SK-N-SH treated with all-trans-retinoic acid at 6 μM for 48 hours (cell line): ENCODE data around the gene ACTR5.

Experiments used
- ATAC-seq: fragments of 200-7000 bp; cut with Tn5 transposase; 3 replicates; pipeline ENCODE4 v1.9.1; 2020; ENCODE audit warnings: mild to moderate bottlenecking, moderate library complexity
- ARNTL ChIP-seq: fragments of 450-650 bp; formaldehyde crosslinking; IDR thresholded peaks from 2 replicates; pipeline ENCODE4 v1.5.0; 2020; ENCODE audit warnings: low read depth, mild to moderate bottlenecking, moderate library complexity, borderline replicate concordance
- BACH2 ChIP-seq: fragments of 250-450 bp; sonication (Bioruptor Pico); IDR thresholded peaks from 2 replicates; pipeline ENCODE4 v1.9.0; 2021; ENCODE audit warnings: mild to moderate bottlenecking, borderline replicate concordance
- CSDC2 ChIP-seq: fragments of 250-450 bp; sonication (Bioruptor Pico); IDR thresholded peaks from 2 replicates; pipeline ENCODE4 v1.5.0; 2020; ENCODE audit warnings: mild to moderate bottlenecking, moderate library complexity
- ESRRG ChIP-seq: fragments of 250-450 bp; sonication (Bioruptor Pico); IDR thresholded peaks from 2 replicates; pipeline ENCODE4 v1.6.1; 2021; ENCODE audit warnings: mild to moderate bottlenecking
- GLIS3 ChIP-seq: fragments of 250-450 bp; sonication (Bioruptor Pico); IDR thresholded peaks from 2 replicates; pipeline ENCODE4 v1.5.0; 2020; ENCODE audit warnings: mild to moderate bottlenecking, moderate library complexity
- ISL1 ChIP-seq: fragments of 250-450 bp; sonication (Bioruptor Pico); IDR thresholded peaks from 2 replicates; pipeline ENCODE4 v2.1.2; 2022; ENCODE audit warnings: mild to moderate bottlenecking, moderate library complexity
- PPARA ChIP-seq: fragments of 250-450 bp; sonication (Bioruptor Pico); IDR thresholded peaks from 2 replicates; pipeline ENCODE4 v1.5.0; 2020; ENCODE audit warnings: mild to moderate bottlenecking, borderline replicate concordance
- TCF4 ChIP-seq: fragments of 250-450 bp; sonication (Bioruptor Pico); IDR thresholded peaks from 2 replicates; pipeline ENCODE4 v1.8.0; 2021; ENCODE audit warnings: mild to moderate bottlenecking, moderate library complexity, borderline replicate concordance
- TOX ChIP-seq: fragments of 250-450 bp; sonication (Bioruptor Pico); IDR thresholded peaks from 2 replicates; pipeline ENCODE4 v1.8.0; 2021; ENCODE audit warnings: mild to moderate bottlenecking, moderate library complexity, borderline replicate concordance
- ZC3H10 ChIP-seq: fragments of 250-450 bp; sonication (Bioruptor Pico); IDR thresholded peaks from 2 replicates; pipeline ENCODE4 v1.5.1; 2021; ENCODE audit warnings: mild to moderate bottlenecking, moderate library complexity
- ZFP3 ChIP-seq: fragments of 250-450 bp; sonication (Bioruptor Pico); IDR thresholded peaks from 2 replicates; pipeline ENCODE4 v1.5.0; 2020; ENCODE audit warnings: mild to moderate bottlenecking, moderate library complexity
- ZFP30 ChIP-seq: fragments of 450-650 bp; formaldehyde crosslinking; IDR thresholded peaks from 2 replicates; pipeline ENCODE4 v1.5.0; 2022; ENCODE audit warnings: mild to moderate bottlenecking, moderate library complexity
- ZNF565 ChIP-seq: fragments of 450-650 bp; formaldehyde crosslinking; conservative IDR thresholded peaks from 2 replicates; pipeline ENCODE4 v1.5.0; 2020; ENCODE audit warnings: low read depth, mild to moderate bottlenecking, moderate library complexity
- ZNF70 ChIP-seq: fragments of 450-650 bp; formaldehyde crosslinking; IDR thresholded peaks from 2 replicates; pipeline ENCODE4 v1.5.0; 2020; ENCODE audit warnings: mild to moderate bottlenecking, moderate library complexity
- ZNF8 ChIP-seq: fragments of 450-650 bp; formaldehyde crosslinking; IDR thresholded peaks from 2 replicates; pipeline ENCODE4 v1.5.0; 2020; ENCODE audit warnings: mild to moderate bottlenecking, moderate library complexity
- TF ChIP-seq, protein P1 (sequence below): fragments of 250-450 bp; sonication (Bioruptor Pico); IDR thresholded peaks from 2 replicates; pipeline ENCODE4 v1.8.0; 2020; ENCODE audit warnings: mild to moderate bottlenecking, moderate library complexity, borderline replicate concordance
- TF ChIP-seq, protein P2 (sequence below): fragments of 250-450 bp; sonication (Bioruptor Pico); IDR thresholded peaks from 2 replicates; pipeline ENCODE4 v1.5.0; 2020; ENCODE audit warnings: mild to moderate bottlenecking, moderate library complexity
- TF ChIP-seq, protein P3 (sequence below): fragments of 250-450 bp; sonication (Bioruptor Pico); IDR thresholded peaks from 2 replicates; pipeline ENCODE4 v1.5.1; 2021; ENCODE audit warnings: mild to moderate bottlenecking, moderate library complexity
- TF ChIP-seq, protein P4 (sequence below): fragments of 250-450 bp; sonication (Bioruptor Pico); IDR thresholded peaks from 2 replicates; pipeline ENCODE4 v1.5.1; 2020; ENCODE audit warnings: low read depth, mild to moderate bottlenecking, moderate library complexity

The ACTR5 gene

DNA sequence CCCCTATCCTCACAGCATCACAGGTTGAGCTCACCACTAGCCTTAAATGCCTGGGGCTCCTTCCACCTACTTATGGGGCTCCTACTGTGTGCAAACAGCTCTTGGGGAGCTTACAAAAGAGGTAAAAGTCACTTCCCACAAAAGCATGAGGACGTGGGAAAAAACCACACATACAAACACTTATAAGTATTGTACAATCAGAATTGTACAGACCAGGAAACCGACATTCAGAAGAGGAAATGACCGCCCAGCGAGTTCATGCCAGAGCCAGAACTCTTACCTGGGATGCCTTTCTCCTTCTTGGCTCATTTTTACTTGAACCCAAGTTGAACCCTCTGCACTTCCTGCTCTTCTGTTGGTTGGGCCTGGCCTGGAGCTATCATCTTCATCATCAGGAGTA lies 50.9 kb downstream of the ACTR5 start (continued):
- TF ChIP-seq, protein P1, sequence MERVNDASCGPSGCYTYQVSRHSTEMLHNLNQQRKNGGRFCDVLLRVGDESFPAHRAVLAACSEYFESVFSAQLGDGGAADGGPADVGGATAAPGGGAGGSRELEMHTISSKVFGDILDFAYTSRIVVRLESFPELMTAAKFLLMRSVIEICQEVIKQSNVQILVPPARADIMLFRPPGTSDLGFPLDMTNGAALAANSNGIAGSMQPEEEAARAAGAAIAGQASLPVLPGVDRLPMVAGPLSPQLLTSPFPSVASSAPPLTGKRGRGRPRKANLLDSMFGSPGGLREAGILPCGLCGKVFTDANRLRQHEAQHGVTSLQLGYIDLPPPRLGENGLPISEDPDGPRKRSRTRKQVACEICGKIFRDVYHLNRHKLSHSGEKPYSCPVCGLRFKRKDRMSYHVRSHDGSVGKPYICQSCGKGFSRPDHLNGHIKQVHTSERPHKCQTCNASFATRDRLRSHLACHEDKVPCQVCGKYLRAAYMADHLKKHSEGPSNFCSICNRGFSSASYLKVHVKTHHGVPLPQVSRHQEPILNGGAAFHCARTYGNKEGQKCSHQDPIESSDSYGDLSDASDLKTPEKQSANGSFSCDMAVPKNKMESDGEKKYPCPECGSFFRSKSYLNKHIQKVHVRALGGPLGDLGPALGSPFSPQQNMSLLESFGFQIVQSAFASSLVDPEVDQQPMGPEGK: no peak
- no peak for TF ChIP-seq ZNF565 (CRISPR knock-in tag)
- TF ChIP-seq, all 23 proteins: peak for 0

DNA sequence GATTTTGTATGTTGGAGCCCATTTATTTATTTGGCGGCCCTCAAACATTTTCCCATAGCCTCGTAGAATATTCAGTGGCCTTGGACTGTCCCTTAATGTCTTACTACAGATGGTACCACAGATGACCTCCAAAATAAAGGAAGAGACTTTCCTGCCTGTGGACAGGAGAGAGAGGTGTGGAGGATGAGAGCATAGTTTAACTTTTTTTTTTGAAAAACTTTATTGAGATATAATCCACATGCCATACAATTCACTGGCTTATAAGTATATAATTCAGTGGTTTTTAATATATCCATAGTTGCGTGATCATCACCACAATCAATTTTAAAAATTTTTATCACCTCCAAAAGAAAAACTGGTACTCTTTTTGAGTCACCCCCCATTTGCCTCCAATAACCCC lies 52.6 kb downstream of the ACTR5 start:
- TF ChIP-seq TOX (CRISPR knock-in tag): no peak
- TF ChIP-seq BACH2 (CRISPR knock-in tag): no peak
- TF ChIP-seq ARNTL: no peak
- no peak for TF ChIP-seq ZC3H10 (CRISPR knock-in tag)
- no peak for TF ChIP-seq TCF4
- TF ChIP-seq, protein P1: no peak
- no peak for TF ChIP-seq ZFP30 (CRISPR knock-in tag)
- no peak for ATAC-seq

DNA sequence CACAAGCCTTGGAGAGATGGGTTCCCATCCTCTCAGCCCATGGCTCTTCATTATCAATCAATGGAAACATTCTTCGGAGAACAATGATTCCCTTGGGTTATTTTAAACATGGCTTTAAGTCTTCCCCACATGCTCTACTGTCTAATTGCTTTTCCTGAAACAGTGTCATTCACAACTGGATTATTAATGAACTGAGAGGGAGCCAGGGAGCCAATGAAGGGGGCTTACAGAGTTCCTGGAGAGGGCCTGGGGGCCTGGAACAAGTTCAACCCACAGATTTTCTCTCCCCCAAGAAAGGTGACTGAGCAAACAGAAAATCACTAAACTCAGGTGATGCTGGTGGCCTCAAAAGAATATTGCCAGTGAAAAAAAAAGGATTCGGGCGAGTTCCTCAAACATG lies 56.0 kb downstream of the ACTR5 start:
- ATAC-seq: no peak
- TF ChIP-seq TCF4 (no peak), ZFP3 (no peak), ESRRG (CRISPR knock-in tag) (no peak), ISL1 (CRISPR knock-in tag) (no peak), GLIS3 (CRISPR knock-in tag) (no peak), ZFP30 (CRISPR knock-in tag) (no peak), CSDC2 (CRISPR knock-in tag) (no peak), ZC3H10 (CRISPR knock-in tag) (no peak), BACH2 (CRISPR knock-in tag) (no peak), ZNF8 (CRISPR knock-in tag) (no peak), TOX (CRISPR knock-in tag) (no peak), ZNF565 (CRISPR knock-in tag) (no peak), ZNF70 (CRISPR knock-in tag) (no peak), ARNTL (no peak), PPARA (CRISPR knock-in tag) (no peak)
- TF ChIP-seq, protein P2, sequence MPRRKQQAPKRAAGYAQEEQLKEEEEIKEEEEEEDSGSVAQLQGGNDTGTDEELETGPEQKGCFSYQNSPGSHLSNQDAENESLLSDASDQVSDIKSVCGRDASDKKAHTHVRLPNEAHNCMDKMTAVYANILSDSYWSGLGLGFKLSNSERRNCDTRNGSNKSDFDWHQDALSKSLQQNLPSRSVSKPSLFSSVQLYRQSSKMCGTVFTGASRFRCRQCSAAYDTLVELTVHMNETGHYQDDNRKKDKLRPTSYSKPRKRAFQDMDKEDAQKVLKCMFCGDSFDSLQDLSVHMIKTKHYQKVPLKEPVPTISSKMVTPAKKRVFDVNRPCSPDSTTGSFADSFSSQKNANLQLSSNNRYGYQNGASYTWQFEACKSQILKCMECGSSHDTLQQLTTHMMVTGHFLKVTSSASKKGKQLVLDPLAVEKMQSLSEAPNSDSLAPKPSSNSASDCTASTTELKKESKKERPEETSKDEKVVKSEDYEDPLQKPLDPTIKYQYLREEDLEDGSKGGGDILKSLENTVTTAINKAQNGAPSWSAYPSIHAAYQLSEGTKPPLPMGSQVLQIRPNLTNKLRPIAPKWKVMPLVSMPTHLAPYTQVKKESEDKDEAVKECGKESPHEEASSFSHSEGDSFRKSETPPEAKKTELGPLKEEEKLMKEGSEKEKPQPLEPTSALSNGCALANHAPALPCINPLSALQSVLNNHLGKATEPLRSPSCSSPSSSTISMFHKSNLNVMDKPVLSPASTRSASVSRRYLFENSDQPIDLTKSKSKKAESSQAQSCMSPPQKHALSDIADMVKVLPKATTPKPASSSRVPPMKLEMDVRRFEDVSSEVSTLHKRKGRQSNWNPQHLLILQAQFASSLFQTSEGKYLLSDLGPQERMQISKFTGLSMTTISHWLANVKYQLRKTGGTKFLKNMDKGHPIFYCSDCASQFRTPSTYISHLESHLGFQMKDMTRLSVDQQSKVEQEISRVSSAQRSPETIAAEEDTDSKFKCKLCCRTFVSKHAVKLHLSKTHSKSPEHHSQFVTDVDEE (CRISPR knock-in tag): no peak
- TF ChIP-seq, protein P3, sequence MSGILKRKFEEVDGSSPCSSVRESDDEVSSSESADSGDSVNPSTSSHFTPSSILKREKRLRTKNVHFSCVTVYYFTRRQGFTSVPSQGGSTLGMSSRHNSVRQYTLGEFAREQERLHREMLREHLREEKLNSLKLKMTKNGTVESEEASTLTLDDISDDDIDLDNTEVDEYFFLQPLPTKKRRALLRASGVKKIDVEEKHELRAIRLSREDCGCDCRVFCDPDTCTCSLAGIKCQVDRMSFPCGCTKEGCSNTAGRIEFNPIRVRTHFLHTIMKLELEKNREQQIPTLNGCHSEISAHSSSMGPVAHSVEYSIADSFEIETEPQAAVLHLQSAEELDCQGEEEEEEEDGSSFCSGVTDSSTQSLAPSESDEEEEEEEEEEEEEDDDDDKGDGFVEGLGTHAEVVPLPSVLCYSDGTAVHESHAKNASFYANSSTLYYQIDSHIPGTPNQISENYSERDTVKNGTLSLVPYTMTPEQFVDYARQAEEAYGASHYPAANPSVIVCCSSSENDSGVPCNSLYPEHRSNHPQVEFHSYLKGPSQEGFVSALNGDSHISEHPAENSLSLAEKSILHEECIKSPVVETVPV (CRISPR knock-in tag): no peak
- TF ChIP-seq, protein P1: no peak
- TF ChIP-seq, protein P4, sequence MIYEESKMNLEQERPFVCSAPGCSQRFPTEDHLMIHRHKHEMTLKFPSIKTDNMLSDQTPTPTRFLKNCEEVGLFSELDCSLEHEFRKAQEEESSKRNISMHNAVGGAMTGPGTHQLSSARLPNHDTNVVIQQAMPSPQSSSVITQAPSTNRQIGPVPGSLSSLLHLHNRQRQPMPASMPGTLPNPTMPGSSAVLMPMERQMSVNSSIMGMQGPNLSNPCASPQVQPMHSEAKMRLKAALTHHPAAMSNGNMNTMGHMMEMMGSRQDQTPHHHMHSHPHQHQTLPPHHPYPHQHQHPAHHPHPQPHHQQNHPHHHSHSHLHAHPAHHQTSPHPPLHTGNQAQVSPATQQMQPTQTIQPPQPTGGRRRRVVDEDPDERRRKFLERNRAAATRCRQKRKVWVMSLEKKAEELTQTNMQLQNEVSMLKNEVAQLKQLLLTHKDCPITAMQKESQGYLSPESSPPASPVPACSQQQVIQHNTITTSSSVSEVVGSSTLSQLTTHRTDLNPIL (CRISPR knock-in tag): no peak
